Suppressor macrophage (primary cell): ENCODE results near the gene TADA2A.

ENCODE experiments used
- DNase-seq, 4 experiments: peaks; one replicate each; pipeline ENCODE4 v3.0.0-alpha.2; 2020 to 2022
- total RNA-seq, 17 experiments: gene quantifications; one replicate each; lab custom pipeline; 2026; ENCODE audit warnings: mixed read lengths in 6 of 17, inconsistent platforms in 3 of 17; lab: John Stamatoyannopoulos, UW

The TADA2A gene, protein sequence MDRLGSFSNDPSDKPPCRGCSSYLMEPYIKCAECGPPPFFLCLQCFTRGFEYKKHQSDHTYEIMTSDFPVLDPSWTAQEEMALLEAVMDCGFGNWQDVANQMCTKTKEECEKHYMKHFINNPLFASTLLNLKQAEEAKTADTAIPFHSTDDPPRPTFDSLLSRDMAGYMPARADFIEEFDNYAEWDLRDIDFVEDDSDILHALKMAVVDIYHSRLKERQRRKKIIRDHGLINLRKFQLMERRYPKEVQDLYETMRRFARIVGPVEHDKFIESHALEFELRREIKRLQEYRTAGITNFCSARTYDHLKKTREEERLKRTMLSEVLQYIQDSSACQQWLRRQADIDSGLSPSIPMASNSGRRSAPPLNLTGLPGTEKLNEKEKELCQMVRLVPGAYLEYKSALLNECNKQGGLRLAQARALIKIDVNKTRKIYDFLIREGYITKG
- total RNA-seq, result 5.1 to 21.3 (median 14.0) reads per million in 17 experiments

DNA sequence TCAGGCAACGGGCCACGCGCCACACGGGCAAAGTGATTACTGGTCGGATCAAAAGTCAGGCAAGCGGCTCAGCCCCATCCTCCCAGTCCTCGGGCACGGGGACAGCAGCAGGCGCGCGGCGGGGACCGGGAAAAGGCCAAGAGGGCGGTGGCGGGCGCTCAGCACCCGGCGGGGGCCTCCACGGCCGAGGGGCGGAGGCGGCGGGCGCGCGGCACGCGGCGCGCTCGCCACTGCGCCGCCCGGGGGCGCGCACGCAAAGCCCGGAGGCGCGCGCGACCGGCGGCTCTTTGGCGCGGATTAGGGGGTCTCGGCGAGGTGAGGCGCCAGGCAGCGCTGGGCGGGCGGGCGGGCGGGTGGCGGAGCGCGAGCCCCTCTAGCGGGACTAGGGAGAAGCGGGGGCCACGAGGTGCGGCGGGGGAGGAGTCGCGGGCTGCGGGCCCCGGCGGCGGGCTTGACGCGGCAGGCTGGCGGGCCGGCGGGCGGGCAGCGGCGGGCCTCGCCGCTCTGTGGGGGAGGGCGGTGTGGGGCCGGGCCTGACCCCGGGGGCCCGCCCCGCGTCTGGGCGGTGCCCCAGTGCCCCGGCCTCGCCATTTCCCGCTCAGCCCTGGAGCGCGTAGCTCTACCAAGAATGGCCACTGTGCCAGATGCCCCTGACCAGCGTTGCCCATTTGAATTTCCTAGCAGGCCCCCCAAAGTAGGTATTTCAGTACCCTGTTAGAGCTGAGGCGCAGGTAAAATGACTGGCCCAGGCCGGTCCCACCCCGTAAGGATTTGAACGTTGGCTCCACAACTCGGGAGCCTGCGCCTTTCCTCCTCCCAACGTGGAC is at the start of gene TADA2A, which contains the start of gene ACACA:
Gene TADA2A (plus strand): TSS at position 252 of the 827 bp plus-strand sequence. CDS start 4,480 bp downstream, outside the sequence.
Gene ACACA (minus strand): TSS at position 202 of the 827 bp plus-strand sequence. CDS start 537 bp downstream, outside the sequence.
- DNase-seq, result peak; percentile 92 to 97 (median 94)

DNA sequence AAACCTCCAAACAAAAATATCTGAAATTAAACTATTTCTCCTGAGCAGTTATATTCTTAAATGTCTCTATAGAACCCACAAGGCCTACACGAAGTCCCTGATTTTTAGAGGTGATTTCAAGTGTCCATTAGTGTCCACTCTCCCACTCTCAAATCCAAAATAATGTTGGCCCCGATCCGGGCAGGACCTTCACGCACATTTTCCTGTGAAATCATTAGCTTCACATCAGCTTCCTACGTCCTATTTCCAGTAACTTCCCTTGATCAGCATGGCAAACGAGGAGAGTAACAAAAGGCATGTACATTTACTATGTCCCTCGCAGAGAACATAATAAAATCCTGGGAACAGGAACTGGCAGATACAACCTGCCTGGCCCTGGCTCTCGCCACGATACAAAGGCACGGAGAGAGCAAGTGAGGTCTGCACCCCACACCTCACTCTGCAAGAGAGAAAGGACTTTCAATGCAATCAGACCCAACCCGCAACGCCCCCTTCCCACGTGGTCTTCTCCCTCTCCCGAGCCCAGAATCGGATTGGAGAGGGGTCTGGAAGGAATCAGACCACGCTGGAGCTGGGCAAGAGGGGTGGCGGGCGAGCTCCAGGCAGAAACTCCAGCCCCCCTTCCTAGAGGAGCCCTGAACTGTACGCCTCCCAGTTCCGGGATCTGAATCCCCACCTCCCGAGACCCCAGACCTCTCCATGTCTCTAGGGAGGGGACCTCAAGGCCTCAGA is 48.4 kb upstream of the TADA2A start:
- DNase-seq, result peak; percentile 41 to 61 (median 49)

DNA sequence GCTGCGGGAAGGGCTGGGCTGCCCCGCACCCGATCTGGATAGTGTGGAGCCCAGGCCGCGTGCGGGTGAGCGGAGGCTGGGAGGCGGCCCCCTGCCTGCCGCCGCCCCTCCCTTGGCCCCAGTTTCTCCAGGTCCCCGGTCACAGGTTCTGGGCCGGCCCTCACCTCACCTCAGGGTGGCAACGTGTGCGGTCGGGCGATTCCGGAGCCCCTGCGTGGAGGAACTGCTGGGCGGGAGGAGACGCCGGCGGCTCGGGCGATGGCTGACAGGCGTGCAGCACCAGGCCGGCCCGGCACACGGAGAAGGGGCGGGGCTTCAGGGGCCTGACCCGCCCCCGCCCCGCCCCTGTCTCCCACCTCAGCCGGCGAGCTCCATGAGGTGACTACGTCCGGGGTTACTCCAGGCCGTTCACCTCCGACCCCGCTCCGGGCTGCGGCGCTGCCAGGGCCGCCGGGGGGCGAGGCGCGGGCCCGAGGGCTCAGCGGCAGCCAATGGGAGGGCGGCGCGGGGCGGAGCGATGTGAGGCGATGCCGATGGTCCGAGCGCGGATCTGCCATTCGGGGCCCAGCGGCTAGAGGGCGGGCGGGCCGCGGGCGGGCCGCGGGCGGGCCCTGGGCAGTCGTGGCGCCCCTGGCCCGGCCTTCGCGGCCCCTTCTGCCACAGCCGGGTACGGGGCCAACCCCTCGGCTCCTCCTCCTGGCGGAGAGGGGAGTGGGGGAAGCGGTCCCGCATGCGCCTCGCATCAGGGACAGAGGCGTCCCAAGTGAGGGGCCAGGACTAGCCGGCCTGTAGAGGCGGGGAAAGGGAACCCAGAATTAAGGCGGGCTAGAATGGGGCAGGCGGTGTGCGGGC is 47.6 kb upstream of the TADA2A start:
- DNase-seq, result peak; percentile 98 to 99 (median 98)

DNA sequence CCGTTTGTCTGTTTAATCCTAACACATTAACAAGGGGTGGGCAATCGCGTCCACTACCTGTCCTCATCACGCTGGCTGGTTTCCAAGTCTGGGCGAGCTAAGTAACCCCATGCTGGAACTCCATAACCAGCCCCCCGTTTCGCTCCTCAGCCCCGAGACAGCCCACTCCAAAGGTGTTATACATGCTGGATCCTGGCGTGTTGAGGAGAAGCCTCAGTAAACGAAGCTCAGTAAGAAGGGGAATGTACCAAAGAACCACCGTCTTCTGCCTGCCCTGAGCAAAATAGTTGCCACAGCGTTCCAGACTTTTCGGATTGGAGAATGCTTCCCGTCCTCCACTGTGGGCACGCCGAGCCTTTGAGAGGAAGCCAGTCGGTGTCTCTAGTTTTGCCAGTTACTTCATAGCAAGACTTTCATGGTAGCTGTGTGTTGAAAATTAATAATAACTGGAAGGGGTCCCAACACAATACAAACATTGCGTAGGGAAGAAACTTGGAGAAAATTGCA is 47.0 kb upstream of the TADA2A start:
- DNase-seq, result peak; percentile 34 to 55 (median 43)

DNA sequence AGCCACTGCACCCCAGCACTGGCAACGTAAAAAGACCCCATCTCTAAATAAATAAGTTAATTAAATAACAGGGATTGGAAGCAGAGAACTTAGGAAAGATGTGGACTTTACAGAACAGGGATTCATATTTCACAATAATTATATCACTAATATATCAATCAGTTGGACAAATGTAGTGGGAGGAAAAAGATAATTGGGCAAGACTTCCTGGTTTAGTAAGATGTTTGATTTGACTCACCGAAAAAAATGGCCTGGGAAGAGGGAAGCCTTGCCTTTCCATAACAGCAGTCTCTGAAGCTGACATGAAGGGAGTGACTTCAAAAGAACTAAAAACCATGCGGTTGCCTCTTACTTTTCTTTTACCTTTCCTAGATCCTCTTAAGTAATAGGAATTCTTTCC is 46.1 kb upstream of the TADA2A start:
- DNase-seq, result peak in 3 of 4 experiments; percentile 41 to 53 (median 42)

DNA sequence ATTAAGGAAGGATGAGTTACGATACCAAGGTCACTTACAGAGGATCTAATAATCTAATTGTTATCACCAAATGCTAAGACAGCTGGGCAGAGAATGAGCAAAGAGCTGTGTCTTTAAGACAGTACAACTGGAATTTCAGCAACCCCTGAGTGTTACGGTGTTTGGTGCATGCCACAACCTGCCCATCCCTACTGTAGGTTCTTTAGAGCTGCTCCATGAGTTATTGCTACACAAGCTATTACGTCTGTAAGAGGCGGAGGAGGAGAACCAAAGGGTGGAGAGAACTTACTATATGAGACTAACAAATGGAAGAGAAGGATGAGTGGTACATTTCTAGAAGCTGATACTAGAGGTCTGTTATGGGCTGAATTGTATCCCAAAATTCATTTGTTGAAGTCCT is 45.1 kb upstream of the TADA2A start:
- DNase-seq, result no peak

DNA sequence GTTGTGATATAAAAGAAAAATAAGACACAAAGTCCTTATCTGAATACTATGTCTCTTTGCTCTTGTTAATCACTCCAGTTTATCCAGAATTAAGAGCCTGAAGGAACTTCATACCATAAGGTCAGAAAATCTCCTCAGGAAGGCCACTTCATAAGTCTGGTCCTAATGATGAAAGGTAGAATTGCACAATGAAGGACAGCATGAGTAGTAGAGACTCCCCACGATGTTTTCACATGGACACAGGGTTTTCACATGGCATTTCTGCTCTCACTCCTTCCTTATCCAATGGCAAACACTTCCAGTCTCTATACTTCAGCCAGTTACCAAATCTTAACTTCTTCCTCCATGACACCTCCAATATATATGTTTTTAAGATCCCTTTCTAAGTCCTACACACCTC is 41.1 kb upstream of the TADA2A start:
- peak in 3 of 4 experiments; percentile 5 to 34 (median 8) for DNase-seq

DNA sequence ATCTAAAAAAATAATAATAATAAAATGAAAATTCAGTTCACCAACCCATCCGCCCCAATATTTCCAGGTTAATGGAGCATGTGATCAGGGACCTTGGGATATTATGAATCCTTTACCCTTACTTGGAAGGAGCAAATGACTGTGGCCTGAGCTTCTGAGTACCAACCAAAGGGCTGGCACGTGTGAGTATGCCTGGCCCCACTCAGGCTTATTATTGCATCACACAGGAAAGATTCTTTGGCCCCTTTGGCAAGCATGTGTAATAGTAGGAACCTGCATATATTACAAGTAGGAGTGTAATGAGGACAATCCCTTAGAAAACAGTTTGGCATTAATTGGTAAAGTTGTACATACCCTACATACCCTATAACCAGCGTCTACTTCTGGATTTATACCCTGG is 38.1 kb upstream of the TADA2A start:
- DNase-seq, result peak in 1 of 4 experiments; percentile 4

DNA sequence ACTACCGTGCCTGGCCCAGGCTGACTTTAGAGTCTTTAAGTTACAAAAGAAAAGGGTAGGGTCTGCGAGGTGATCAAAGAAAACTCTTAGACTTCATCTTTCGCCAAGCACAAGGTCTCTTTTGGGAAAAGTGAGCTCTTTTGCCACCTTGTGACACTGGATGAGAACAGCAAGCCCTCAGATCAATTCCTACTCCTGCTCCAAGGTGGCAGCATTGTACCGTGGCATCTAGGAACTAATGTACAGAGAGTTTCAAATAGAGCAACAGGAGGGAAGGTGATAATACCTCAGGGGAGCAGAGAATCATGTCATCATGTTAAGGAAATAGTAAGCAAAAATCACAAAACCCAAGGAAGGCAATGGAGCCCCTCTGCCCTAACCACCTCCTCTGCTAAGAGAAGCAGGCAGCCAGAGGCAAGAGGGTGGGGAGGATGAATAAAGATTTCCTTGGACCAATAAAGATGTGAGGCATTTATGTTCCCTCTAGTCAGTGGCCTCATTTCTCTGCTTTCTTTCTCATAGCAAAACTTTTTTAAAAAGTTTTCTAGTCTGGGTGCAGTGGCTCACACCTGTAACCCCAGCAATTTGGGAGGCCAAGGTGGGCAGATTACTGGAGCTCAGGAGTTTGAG is 33.0 kb upstream of the TADA2A start:
- DNase-seq, result peak; percentile 77 to 83 (median 80)

DNA sequence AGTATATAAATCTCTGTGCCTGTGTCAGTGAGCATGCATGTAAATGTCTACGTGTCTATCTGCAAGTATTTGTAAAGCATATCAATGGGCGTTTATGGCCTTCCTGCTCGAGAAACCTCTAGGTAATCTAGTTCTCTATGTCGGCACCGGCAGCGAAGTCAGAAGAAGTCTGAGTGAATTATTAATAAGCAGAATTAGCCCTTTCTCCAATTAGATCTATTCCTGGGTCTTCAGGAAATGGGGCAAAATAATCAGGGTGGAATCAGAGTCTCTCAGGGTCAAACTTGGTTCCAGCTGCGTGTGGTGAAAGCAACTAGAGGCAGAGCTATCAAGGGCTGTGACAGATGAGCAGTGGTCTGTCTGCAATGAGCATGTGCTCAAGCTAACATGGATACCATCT is 31.0 kb upstream of the TADA2A start, which contains the start of gene C17orf78:
Gene C17orf78 (plus strand): TSS at position 280 of the 400 bp plus-strand sequence. CDS start 108 bp downstream, at position 388.
- no peak for DNase-seq

DNA sequence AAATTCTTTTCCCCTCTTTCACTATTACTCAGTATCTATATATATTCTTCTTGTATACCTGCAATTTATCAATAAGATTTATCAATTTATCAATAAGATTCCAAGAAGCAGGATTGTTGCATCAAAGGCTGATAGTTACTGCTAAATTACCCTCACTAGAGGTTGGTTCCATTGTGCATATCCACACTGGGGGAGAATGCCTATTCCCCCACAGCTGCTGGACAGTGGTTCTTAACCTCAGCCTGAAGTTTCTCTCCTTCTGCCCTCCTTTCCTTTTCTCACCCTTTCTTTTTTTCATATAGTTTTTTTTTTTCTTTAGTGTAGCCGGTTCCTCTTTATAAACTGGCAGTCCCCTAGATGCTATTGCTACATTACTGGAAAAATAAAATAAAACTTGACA is 24.6 kb upstream of the TADA2A start:
- DNase-seq, result no peak

DNA sequence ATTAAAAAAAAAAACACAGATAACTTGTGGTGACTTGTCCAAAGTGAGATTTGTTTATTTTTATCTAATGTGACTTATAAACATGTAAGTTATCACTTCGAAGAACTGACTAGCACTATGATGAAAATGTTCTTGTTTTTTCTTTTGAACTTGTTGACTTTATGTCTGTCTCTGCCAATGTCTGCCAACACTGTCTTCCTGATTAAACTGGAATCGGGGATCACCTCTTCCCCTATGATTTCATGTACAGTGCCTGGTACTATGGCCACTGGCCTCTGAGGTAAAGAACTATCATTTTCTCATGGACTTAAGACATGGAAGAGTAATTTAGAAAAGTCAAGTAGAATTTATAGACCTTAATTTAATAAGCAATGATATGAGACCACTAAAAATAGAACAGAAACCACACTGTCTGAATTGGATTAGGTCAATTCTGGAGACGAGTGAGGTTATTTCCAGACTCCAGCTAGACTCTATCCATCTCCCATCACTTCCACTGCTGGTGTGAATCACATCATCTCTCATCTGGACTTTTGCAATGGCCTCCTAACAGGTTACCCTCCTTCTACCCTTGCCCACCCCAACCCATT is 22.0 kb upstream of the TADA2A start:
- no peak for DNase-seq

DNA sequence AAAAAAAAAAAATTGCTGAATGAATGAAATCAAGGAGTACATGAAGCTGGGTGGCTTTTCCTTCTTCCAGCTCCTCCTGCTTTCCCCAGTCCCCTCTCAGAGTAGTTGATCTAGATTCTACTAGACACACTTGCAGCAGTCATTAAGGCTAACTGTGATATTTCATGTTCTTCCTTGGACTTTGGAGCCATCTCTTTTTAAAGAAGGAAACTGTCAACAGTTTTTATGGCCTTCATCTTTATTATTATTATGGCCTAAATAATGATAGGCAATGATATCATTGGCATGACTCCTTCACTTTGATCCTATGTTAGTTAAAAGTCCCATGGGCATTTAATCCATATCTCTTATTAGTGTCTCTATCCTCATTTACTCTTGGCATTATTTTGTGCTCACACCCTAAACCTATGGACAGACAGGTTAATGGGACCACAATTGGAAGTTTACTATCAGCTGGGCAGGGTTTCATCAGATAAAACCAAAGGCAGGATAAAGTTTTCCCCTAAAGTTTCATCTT is 21.2 kb upstream of the TADA2A start:
- no peak for DNase-seq

DNA sequence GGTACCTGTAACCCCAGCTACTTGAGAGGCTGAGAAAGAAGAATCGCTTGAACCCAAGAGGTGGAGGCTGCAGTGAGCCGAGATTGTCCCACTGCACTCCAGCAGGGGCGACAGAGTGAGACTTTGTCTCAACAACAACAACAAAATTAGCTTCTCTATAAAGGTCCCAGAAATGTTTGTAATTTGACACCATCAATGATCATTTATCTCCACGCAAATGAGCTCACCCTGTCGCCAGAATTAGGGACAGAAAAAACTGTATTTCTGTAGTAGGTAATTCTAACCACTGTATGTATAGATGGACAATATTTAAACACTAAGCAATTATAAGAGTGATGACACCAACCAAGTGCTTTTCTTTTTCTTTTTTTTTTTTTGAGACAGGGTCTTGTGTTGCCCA is 20.2 kb upstream of the TADA2A start:
- no peak for DNase-seq

DNA sequence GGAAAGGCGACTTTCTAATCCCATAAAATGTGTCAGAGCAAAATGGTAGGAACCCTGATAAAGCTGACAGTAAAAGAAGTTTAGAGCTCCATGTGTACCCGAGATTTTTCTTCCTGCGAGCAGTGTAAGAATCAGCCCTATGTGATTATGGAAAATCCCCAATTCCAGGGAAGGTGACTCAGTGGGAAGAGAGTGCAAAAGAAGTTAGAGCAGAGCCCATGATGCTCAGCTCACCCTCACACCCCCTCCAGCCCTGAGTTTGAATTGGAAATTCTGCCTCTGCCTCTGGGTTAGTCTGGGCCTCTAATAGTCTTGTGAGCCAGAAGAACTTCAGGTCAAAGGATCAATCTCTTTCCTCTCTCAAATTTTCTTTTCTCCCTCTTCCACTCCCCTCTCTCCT is 18.4 kb upstream of the TADA2A start:
- no peak for DNase-seq

DNA sequence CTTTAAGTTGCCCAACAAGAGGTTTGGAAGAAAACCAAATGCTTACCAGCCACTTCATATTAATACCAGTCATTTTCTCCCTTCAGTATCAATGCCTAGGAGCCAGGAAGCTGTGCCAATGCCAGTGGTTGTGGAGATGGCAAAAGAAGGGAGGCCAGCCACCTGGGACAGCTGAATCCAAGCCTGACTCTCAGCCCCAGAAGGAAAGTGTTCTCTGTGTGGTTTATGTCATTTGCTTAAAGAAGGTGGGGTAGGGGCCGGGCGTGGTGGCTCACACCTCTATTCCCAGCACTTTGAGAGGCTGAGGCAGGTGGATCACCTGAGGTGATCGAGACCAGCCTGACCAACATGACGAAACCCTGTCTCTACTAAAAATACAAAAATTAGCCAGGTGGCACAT is 17.5 kb upstream of the TADA2A start:
- DNase-seq, result no peak

DNA sequence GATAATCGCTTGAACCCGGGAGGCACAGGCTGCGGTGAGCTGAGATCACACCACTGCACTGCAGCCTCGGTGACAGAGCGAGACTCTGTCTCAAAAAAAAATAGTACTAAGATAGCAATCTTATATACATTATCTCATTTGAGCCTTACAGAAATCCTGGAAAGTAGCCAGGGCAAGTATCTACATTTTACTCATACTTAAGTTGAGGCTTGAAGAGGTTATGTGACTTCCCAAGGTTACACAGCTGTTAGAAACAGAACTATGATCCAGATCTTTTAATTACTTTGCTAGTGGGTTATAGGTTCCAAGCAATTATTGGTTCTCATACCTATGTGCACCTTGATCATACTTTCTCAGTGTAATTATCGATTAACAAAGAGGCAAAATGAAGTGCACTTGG is 15.5 kb upstream of the TADA2A start:
- DNase-seq, result no peak

DNA sequence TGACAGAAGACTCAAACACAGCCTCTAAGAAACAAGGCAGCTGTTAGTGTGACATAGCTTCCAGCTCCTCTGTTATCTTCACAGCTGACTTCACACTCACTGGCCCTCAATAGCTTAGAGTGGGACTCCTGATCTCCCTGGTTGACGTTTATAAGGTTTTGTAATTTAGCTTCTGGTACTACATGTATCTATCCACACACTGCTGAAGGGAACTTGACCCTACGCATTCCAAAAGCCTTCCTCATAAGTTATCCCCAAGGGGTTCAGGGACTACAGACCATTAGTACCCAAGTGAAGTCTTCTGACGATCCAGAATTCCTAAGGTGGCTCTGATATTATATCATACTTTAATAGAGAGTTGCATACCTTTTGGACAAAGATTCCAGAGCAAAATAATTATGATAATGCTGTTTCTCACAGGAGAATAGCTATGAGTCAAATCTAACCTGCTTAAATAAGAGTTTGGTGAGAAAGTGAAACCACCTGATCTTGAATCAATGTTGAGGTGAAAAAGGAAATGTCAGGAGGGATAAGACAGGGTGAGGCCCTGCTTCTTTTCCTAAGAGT is 14.6 kb upstream of the TADA2A start:
- no peak for DNase-seq

DNA sequence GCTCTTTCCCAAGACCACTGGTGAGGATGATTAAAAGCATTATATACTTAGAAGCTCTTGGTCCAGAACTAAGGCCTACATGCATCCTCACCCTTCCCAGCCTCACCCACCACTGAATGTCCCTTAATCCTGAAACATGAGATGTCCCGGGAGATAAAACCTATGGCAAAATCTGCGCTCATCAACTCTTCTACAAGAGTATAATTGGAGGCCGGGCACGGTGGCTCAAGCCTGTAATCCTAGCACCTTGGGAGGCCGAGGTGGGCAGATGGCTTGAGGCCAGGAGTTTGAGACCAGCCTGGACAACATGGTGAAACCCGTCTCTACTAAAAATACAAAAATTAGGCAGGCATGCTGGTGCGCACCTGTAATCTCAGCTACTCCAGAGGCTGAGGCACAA is 13.3 kb upstream of the TADA2A start:
- no peak for DNase-seq
